ENCODE measurements around the gene ITFG2.

DNA sequence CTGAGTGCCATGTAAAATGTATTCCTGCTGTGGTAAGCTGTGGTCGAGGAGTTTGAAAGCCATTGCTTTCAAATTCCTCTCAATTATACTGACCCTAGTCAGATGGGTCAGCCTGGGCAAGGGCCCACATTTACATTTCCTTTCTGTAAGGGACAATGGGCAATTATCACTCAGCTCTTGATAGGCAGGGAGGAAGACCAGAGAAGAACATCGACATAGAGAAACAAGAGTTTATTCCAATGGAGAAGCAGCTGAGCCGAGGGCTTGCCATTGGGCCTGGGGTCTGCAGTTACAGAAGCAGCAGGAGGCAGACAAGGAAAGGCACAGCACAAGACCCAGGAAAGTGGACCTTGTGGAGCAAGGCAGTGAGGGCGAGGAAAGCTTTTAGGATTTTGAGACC is 12.7 kb downstream of the ITFG2 start:
- TF ChIP-seq EZH2phosphoT487 (IDR thresholded peaks at IDR 0.05; ENCODE audit: borderline replicate concordance): no peak
- TF ChIP-seq, protein P1, sequence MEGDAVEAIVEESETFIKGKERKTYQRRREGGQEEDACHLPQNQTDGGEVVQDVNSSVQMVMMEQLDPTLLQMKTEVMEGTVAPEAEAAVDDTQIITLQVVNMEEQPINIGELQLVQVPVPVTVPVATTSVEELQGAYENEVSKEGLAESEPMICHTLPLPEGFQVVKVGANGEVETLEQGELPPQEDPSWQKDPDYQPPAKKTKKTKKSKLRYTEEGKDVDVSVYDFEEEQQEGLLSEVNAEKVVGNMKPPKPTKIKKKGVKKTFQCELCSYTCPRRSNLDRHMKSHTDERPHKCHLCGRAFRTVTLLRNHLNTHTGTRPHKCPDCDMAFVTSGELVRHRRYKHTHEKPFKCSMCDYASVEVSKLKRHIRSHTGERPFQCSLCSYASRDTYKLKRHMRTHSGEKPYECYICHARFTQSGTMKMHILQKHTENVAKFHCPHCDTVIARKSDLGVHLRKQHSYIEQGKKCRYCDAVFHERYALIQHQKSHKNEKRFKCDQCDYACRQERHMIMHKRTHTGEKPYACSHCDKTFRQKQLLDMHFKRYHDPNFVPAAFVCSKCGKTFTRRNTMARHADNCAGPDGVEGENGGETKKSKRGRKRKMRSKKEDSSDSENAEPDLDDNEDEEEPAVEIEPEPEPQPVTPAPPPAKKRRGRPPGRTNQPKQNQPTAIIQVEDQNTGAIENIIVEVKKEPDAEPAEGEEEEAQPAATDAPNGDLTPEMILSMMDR (conservative IDR thresholded peaks at IDR 0.05; ENCODE audit: low read length): no peak

Data from Loucy (cell line).